HG03196 (cell line): ENCODE results near the gene EFEMP1.

Experiments
- ATAC-seq: cut with Tn5 transposase; IDR thresholded peaks from one replicate; pipeline ENCODE4 v1.9.1; 2021; ENCODE audit not compliant: unreplicated experiment

The EFEMP1 gene

GRCh38 chr2:55923091-55923981 lies at the start of gene EFEMP1:
Gene EFEMP1 (minus strand): TSS chr2:55923782. CDS start chr2:55922440, 1,342 bp downstream.
- no peak for ATAC-seq

DNA sequence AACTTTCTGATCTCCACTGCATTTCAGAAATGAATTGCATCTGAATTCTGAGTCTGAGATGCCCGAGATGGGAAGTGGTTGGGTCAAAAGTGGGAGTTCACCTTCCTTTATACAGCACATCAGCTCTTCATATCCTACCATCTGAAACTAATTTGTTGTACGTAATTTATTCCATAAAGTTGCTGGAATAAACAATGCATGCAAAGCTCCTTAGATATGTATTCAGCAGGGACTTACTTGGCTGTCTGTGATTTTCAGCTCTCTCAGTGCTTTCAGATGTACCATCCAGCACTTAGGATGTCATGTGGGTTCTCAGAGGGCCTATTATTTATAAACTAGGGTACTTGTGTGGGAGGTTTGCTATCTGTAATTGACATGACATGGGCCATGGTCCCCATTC lies 46.9 kb upstream of the EFEMP1 start:
- ATAC-seq, result no peak

GRCh38 chr2:55968941-55969340 lies 45.4 kb upstream of the EFEMP1 start:
- ATAC-seq, result no peak

DNA sequence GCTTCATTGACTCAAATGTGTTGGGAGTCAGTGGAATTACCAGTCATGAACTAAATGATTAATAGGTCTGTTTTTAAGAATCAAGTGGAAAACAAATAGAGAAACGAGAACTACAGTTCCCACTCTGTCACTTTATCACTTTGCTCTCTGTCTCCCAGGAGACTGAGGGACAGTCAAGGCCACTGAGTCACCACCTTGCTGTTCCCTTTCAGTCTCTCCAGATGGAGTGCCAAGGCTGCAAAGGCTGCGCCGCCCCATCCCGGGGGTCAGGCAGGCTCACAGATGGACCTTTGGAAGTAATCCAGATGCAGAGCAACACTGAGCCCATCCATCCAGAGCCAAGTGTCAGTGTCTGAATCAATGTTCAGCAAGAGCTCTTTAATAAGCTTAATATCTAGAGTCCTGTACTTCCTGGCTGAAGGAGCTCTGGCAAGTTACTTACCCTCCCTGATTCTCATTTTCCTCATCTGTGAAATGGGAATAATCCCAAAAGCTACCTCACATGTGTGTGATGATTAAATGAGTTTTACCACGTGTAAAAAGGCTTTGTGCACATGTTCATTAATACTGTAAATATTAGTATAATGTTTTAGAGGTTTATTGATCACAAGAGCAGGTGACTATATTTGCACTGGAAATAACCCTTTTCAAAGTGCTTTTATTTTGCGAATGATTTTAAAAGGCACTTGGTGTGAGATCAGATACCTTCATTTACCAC lies 43.0 kb upstream of the EFEMP1 start:
- ATAC-seq, result no peak

- ATAC-seq, result no peak
These were observed 42.4 kb upstream of the EFEMP1 start for GRCh38 chr2:55965966-55966365.

DNA sequence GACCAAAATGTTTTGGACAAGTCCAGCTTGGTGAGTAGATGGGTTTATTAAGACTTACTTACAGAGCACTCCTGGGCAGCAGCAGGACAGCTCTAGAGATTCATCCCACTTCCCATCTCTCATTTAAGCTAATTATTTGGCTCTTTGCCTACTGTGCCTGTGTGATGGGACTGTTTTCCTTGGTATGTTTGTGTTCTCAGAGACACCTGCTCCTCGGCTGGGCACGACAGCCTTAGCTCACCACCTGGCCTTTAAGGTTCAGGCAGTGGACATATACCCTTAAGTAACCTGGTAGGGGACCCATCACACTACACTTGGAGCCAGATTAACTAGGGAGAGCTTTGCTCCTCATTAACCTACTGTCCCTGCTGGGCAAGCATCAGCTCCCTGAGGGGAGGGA lies 41.7 kb upstream of the EFEMP1 start:
- no peak for ATAC-seq

DNA sequence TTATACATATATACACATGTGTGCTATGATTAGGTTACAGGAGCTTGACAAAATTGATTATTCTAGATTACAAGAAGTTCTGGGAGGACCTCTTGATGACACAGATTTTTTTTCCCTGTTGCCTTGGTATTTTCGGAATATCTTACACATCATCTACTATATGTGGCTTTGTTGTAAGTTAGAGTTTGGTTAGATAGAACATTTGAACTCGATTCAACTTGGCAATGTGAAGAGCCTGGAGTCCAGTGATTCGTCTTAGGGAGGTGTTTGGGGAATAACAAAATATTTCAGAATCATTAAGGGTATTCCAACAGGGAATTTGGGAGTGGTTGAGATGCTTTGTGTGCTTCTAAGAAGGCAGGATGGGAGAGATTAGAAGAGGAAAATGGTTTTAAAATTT lies 39.3 kb upstream of the EFEMP1 start:
- ATAC-seq, result no peak

GRCh38 chr2:55961318-55961911 lies 37.8 kb upstream of the EFEMP1 start:
- ATAC-seq, result no peak

GRCh38 chr2:55958756-55959155 lies 35.2 kb upstream of the EFEMP1 start:
- no peak for ATAC-seq

DNA sequence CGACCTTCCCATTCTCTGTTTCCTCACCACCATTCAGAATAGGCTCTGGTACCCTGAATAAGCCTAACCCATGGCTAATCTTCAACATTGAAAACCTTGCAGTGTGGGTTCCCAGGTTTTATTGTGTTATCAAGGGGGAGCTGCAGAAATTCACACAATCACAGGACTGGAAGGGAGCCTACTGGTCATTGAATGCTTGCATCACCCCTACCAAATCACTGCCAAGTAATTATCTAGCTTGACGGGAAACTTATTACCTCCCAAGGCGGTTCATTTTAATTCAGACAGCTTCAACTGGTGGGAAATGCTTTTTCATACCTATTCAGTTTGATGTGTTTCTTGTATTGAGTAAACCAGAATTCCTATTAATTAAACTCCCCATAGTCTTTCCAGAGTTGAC lies 33.6 kb upstream of the EFEMP1 start:
- ATAC-seq, result no peak

- ATAC-seq, result no peak
These were observed 30.9 kb upstream of the EFEMP1 start for GRCh38 chr2:55954306-55955035.

DNA sequence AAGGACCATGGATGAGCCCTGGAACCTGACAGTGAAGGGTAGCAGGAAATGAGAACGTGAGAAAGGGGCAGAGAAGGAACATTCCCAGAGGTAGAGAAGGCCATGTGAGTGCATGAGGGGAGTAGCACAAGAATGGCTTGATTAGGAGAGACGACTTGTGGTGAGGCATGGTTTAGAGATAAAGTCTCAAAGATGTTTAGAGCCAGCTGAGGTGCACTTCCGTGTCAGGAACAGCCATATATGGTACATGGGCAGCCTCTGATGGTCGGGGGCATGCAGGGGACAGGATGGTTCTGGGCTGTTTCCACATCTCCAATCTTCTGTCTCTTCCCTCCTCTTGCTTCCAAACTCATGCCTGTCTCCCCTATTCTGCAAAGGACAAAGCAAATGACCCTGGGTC lies 28.8 kb upstream of the EFEMP1 start:
- ATAC-seq, result no peak

DNA sequence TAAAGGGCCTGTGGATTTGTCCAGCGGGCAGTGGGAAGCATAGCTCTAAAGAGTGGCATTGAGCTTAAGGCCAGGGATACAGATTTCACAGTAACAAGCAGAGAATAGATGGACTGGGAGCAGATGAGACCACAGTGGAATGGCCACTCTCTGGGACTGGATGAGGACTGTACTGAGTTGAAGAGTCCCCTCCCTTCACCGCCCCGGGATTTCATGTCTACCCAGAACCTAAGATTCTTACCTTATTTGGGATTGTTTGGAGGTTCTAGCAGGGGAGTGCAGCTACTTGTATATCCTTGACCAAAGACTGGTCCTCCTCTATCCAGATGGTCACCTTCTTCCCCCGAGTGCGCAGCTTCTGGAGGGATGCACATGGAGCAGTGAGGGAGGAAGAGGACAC lies 28.0 kb upstream of the EFEMP1 start:
- ATAC-seq, result no peak

DNA sequence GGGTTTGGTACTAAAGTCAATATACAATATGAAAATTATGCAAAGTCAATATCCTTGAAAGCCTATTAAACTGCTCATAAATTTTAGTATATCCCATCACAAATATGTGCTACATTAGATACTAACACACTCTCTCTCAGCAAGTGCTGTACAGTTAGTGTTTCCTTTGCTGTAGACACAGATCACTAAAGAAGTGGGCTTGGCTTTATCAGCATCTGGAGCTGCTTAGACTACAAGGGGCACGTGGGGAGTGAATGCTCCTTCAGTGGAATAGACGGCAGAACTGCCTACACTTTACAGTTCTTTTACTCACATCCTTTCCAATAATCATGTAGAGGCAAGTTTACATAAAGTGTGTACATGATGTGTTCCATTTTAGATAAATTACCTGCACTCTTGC lies 26.0 kb upstream of the EFEMP1 start:
- ATAC-seq, result no peak

- ATAC-seq, result no peak
These were observed 25.6 kb upstream of the EFEMP1 start for GRCh38 chr2:55949211-55949610.

- ATAC-seq, result no peak
These were observed 24.8 kb upstream of the EFEMP1 start for GRCh38 chr2:55948176-55948923.

GRCh38 chr2:55947752-55948151 lies 24.2 kb upstream of the EFEMP1 start:
- ATAC-seq, result no peak

DNA sequence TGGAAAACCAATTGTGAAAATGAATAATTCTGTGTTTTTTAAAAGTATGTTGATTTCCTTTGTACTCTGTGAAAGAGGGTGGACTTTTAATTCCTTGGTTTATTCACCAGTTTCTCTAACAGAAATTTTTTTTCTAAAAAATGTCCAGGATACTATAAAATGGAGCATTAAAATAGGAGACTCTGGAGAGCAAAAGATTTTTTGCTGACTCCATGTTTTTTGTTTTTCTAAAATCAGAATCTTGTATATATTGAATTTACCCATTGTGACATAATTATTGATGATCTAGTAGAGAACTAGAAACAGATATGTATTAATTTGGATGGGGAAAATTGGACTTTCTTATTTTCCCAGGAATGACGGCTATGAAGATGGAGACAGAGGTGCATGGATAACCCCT lies 23.2 kb upstream of the EFEMP1 start:
- no peak for ATAC-seq

GRCh38 chr2:55943466-55943865 lies 19.9 kb upstream of the EFEMP1 start:
- no peak for ATAC-seq

GRCh38 chr2:55936351-55936750 lies 12.8 kb upstream of the EFEMP1 start:
- ATAC-seq, result no peak

DNA sequence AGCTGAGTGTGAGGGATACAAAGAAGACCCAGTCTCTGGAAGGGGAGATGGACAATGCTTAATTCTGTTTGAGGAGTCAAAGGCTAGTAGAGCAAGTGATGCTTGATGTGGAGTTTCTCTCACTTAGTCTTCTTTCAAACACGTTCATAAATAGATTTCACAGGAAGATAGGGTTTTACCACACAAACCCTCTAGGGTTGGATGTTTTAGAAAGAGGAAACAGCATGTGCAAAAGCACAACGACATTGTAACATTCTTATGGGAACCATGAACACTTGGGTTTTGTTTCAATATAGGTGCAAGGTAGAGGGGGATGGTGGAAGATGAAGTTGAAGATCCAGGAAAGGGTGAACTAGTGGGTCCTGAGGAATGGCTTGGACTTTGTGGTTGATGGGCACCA lies 10.8 kb upstream of the EFEMP1 start:
- ATAC-seq, result no peak
